Heart left ventricle (tissue), 16 donors: ENCODE measurements around the gene SLC17A7. TPM values are rescaled to one million over a fixed set of nuclear protein-coding genes. Genes with fewer than 3 reads are reported as not detected.

ENCODE experiments used
- ATAC-seq, 4 donors: fragments of 200-7000 bp; cut with Tn5 transposase; one replicate each; pipeline ENCODE4 v1.9.1; 2020 to 2022; ENCODE audit warnings: moderate library complexity in 4 of 4, mild to moderate bottlenecking in 3 of 4, moderate number of reproducible peaks in 1 of 4
- DNase-seq, 5 donors: peaks; one replicate each; pipeline ENCODE4 v3.0.0-alpha.2; 2020
- H3K27ac ChIP-seq, 12 donors: fragments of 200-600 bp; sonication (generic) in 4 of 12; one replicate each; pipeline versions ENCODE4 v1.5.0 to v1.8.0; 2016 to 2022; ENCODE audit warnings: mild to moderate bottlenecking in 2 of 12
- H3K27me3 ChIP-seq, 9 donors: fragments of 200-600 bp; sonication (generic) in 2 of 9; one replicate each; pipeline versions ENCODE4 v1.5.1 to v1.8.0; 2016 to 2022; ENCODE audit warnings: mild to moderate bottlenecking in 3 of 9
- H3K36me3 ChIP-seq, 9 donors: fragments of 200-600 bp; sonication (generic) in 2 of 9; one replicate each; pipeline versions ENCODE4 v1.5.0 to v1.8.0; 2018 to 2022; ENCODE audit warnings: mild to moderate bottlenecking in 2 of 9
- H3K4me1 ChIP-seq, 12 donors: fragments of 200-600 bp; sonication (generic) in 4 of 12; one replicate each; pipeline versions ENCODE4 v1.5.0 to v1.8.0; 2016 to 2022; ENCODE audit warnings: mild to moderate bottlenecking in 3 of 12
- H3K4me3 ChIP-seq, 12 donors: fragments of 200-600 bp; sonication (generic) in 4 of 12; one replicate each; pipeline versions ENCODE4 v1.5.0 to v1.8.0; 2017 to 2022; ENCODE audit warnings: mild to moderate bottlenecking in 9 of 12, moderate library complexity in 4 of 12
- H3K9me3 ChIP-seq, 12 donors: fragments of 200-600 bp; sonication (generic) in 4 of 12; one replicate each; pipeline versions ENCODE4 v1.5.0 to v1.8.0; 2016 to 2022; ENCODE audit warnings: mild to moderate bottlenecking in 1 of 12
- POLR2A ChIP-seq, 2 donors: fragments of 450-650 bp; IDR thresholded peaks; one replicate each; pipeline ENCODE4 v1.6.1; 2017; ENCODE audit warnings: antibody characterized with exemption in 2 of 2, mild to moderate bottlenecking in 2 of 2, moderate library complexity in 2 of 2
- WGBS, 4 donors: extraction: QIAGEN DNeasy Blood & Tissue Kit in 2 of 4; methylation state at CpG; one replicate each; pipeline versions ENCODE4 v1.1.5 to v1.1.7; 2013 to 2018; 5-methylcytosine and 5-hydroxymethylcytosine counted together
- intact Hi-C, 10 donors: fragments of 100-400 bp; cut with DNase I; formaldehyde crosslinking; loops; one replicate each; pipeline versions ENCODE4 v1.11.1 to v1.14.2; 2022
- polyA plus RNA-seq, 2 donors: library from polyadenylated mRNA; stranded (reverse); fragments of 200-250 nt; gene quantifications; one replicate each; pipeline ENCODE4 v1.2.3, GENCODE V29; 2013
- total RNA-seq, 9 donors: library from RNA; depleted of rRNA in 2 of 9; stranded (reverse); fragments of >200 nt in 2 of 9; fragmentation: NEBNext Ultra II Directional in 3 of 9; extraction: Animal tissue kit (Norgen Biotek cat#: 25700) in 3 of 9; gene quantifications; one replicate each; pipeline versions ENCODE4 v1.1.0 to v1.2.4, GENCODE V29; 2016 to 2023
- TF ChIP-seq, protein P1 (sequence below), 12 donors: fragments of 200-600 bp; sonication (generic) in 4 of 12; IDR thresholded peaks; one replicate each; pipeline versions ENCODE4 v1.5.0 to v1.8.0; 2018 to 2022; ENCODE audit warnings: antibody characterized with exemption in 12 of 12, mild to moderate bottlenecking in 5 of 12
- donor health status: ischemic (EF 13 %, LVEDD 7.1; RV severe dilation, severe dysfunction).
- donor health status: healthy with polysubstance abuse.
- donor health status: DM: no; HTN: yes; CAD: no.
- donor health status: DM: no; HTN: no; CAD: no.
- donor health status: ischemic (EF 25% LVEDD 6.9; RV normal size, moderate dysfunction).
- donor health status: ischemic (EF 25% LVEDD 5.7; RV mildly dilated, moderate dysfunction).
- donor health status: healthy.
- donor health status: DM: yes; HTN: yes; CAD: no.
- donor health status: ischemic (EF 35%, LVEDD 5.7; RV mildly dilated, moderate dysfunction).
- donor health status: nonischemic (EF 11% LVEDD 7.7; RV severe dilation, severe dysfunction).
- donor health status: DM: yes; HTN: yes; CAD: no.
- donor health status: PGD.
- donor health status: ischemic (EF 29% LVEDD 5.4; RV normal size, mild dysfunction).
- donor health status: nonischemic (EF 23%, LVEDD 6.1; RV moderate dilation, normal function).

SLC17A7 gene
- total and polyA plus RNA-seq, 11 donors: 0.46 to 1.6 (median 0.89) TPM

DNA sequence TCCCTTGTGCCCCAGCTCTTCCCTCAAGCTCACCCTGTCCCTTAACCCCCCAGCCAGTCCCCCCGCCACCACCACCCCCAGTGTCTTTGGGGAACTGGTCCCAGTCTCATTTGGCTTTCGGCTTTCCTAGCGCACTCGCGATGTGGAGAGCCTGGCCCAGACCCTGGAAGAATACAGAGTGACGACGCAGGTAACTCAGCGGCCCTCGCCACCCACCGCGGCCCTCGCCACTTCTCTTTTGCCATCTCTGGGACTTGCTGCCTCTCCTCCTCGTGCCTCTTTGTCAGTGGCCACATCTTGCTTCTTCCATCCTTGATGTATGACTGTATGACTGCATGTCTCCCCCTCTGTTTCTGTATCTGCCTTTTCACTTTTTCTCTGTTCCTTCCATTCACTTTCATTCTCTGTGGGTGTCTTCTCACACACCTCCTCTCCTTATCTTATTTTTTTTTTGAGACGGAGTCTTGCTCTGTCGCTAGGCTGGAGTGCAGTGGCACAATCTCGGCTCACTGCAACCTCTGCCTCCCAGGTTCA, 33.8 kb downstream of the SLC17A7 start:
- no peak for DNase-seq
- no peak overlapping the region for H3K4me3 ChIP-seq
- H3K4me1 ChIP-seq: peaks cover 0 to 21% (median 0%) of the 10 kb centered on the region in 12 donors
- 86 to 89% (median 87%) methylated on average over 16 of the region's 16 CpGs for WGBS, 4 donors
- intact Hi-C loops: no loop called here
- H3K27ac ChIP-seq: no peak overlapping the region
- no peaks in the 10 kb centered on the region for H3K9me3 ChIP-seq
- H3K27me3 ChIP-seq: peaks cover 0 to 4% (median 0%) of the 10 kb centered on the region in 9 donors
- TF ChIP-seq POLR2A (IDR thresholded peaks at IDR 0.05): no peak
- TF ChIP-seq, protein P1, sequence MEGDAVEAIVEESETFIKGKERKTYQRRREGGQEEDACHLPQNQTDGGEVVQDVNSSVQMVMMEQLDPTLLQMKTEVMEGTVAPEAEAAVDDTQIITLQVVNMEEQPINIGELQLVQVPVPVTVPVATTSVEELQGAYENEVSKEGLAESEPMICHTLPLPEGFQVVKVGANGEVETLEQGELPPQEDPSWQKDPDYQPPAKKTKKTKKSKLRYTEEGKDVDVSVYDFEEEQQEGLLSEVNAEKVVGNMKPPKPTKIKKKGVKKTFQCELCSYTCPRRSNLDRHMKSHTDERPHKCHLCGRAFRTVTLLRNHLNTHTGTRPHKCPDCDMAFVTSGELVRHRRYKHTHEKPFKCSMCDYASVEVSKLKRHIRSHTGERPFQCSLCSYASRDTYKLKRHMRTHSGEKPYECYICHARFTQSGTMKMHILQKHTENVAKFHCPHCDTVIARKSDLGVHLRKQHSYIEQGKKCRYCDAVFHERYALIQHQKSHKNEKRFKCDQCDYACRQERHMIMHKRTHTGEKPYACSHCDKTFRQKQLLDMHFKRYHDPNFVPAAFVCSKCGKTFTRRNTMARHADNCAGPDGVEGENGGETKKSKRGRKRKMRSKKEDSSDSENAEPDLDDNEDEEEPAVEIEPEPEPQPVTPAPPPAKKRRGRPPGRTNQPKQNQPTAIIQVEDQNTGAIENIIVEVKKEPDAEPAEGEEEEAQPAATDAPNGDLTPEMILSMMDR (IDR thresholded peaks at IDR 0.05): no peak
- H3K36me3 ChIP-seq: no peaks in the 10 kb centered on the region
- no peak for ATAC-seq

DNA sequence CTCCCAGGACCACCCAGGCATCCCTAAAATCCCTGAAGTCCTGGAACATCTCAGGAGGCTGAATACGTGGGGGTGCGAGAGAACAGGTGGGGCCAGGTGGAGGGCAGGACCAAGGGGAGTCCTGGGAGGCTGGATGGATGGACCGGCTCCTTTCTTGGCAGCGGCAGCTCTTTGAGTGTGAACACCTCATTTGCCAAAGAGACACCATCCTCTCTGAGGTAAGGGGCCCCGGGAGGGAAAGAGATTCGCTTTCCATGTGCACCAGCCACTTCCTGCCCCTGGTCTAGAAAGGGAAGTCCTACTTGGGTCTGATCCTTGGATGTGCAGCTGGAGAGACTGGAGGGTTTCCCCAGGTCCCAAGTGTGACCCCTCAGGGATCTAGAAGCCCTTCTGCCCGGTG, 34.2 kb downstream of the SLC17A7 start:
- H3K27ac ChIP-seq: no peak overlapping the region
- H3K4me1 ChIP-seq: peaks cover 0 to 21% (median 0%) of the 10 kb centered on the region in 12 donors
- H3K4me3 ChIP-seq: no peak overlapping the region
- intact Hi-C loops: no loop called here
- 60 to 75% (median 71%) methylated on average over 7 of the region's 7 CpGs for WGBS, 4 donors
- H3K27me3 ChIP-seq: peaks cover 0 to 4% (median 0%) of the 10 kb centered on the region in 9 donors
- no peak for ATAC-seq
- no peaks in the 10 kb centered on the region for H3K9me3 ChIP-seq
- TF ChIP-seq, protein P1 (IDR thresholded peaks at IDR 0.05): no peak
- TF ChIP-seq POLR2A (IDR thresholded peaks at IDR 0.05): no peak
- no peak for DNase-seq
- no peaks in the 10 kb centered on the region for H3K36me3 ChIP-seq

DNA sequence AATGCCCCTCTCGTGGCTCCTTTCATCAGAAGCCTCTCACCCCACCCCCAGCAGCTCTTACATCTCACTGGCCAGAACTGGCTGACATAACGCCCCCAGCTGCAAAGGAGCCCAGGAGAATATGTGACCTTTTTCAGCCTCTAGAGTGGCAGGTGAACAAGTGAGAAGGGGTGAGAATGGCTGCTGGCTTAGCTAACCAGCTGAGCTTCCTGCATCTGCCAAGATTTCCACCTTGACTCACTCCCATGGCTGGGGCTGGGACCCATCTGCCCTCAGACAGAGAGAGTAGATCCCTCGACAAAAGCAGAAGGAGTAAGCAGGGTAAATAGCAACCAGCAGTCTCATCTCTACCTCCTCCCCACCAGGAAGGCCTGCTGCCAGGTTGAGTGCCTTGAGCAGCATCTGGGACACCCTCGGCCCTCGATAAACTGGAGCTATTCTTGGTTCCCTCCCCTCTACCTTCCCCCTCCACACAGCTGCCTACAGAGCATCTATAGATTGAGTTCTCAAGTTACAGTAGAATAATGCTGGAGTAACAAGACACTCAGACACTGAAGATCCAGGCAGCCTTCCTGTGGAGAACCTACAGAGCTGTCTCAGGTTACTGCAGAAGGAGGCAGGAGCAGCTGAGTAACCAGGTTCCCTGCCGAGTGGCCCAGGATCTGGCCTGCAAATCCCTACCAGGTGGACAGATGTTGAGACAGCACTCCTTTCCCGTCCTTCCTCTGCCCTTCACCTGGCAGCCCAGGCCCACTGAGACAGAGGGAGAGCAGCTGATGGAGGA, 37.7 kb downstream of the SLC17A7 start:
- Histone ChIP-seq H3K9me3 (no peaks in the 10 kb centered on the region), H3K36me3 (no peaks in the 10 kb centered on the region), H3K27me3 (peaks cover 0 to 4% (median 0%) of the 10 kb centered on the region in 9 donors), H3K4me3 (no peak overlapping the region), H3K27ac (no peak overlapping the region), H3K4me1 (peaks cover 0 to 4% (median 0%) of the 10 kb centered on the region in 12 donors)
- 49 to 64% (median 52%) methylated on average over 6 to 7 of the region's 7 CpGs for WGBS, 4 donors
- TF ChIP-seq POLR2A (IDR thresholded peaks at IDR 0.05): no peak
- TF ChIP-seq, protein P1 (IDR thresholded peaks at IDR 0.05): no peak
- DNase-seq: no peak
- intact Hi-C loops: no loop called here
- no peak for ATAC-seq

DNA sequence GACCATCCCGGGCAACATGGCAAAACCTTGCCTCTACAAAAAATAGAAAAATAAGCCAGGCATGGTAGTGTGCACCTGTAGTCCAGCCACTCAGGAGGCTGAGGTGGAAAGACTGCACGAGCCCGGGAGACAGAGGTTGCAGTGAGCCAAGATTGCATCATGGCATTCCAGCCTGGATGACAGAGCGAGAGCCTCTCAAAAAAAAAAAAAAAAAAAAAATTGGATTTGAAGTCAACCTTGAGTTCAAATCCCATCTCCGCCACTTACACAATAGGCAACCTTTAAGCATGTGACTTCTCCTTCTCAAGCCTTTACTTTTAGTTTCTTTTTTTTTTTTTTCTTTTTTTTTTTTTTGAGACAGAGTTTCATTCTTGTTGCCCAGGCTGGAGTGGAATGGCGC, 41.3 kb downstream of the SLC17A7 start:
- intact Hi-C loops: no loop called here
- no peak overlapping the region for H3K27ac ChIP-seq
- H3K4me3 ChIP-seq: no peak overlapping the region
- 83 to 91% (median 87%) methylated on average over 6 of the region's 6 CpGs for WGBS, 4 donors
- H3K9me3 ChIP-seq: no peaks in the 10 kb centered on the region
- DNase-seq (no peak), ATAC-seq (no peak)
- H3K27me3 ChIP-seq: peaks cover 0 to 17% (median 0%) of the 10 kb centered on the region in 9 donors
- no peak for TF ChIP-seq POLR2A (IDR thresholded peaks at IDR 0.05)
- TF ChIP-seq, protein P1 (IDR thresholded peaks at IDR 0.05): no peak
- H3K4me1 ChIP-seq: no peaks in the 10 kb centered on the region
- H3K36me3 ChIP-seq: no peaks in the 10 kb centered on the region
